Activated T-cell treated with anti-CD3 and anti-CD28 coated beads, Interleukin-2, amount 50 U/mL, for 72 hours (primary cell): ENCODE results near the gene TRIM46. TPM values are rescaled to one million over a fixed set of nuclear protein-coding genes. Genes with fewer than 3 reads are reported as not detected.

Source experiments
- ATAC-seq, 2 donors: fragments of 150-1000 bp; cut with Tn5 transposase; replicated peaks in 1 of 2; 2 replicates each; pipeline ENCODE4 v1.10.0; 2021; ENCODE audit warnings: moderate library complexity in 2 of 2, mild to moderate bottlenecking in 1 of 2
- DNase-seq, 2 donors: peaks; one replicate each; pipeline ENCODE4 v3.0.0; 2021 to 2022; ENCODE audit warnings: mixed read lengths in 1 of 2
- H3K27ac Mint-ChIP-seq: one replicate; pipeline ENCODE4 v1.8.0; 2022; ENCODE audit warnings: mild to moderate bottlenecking, moderate library complexity, mixed read lengths
- H3K27me3 Mint-ChIP-seq: one replicate; pipeline ENCODE4 v1.8.0; 2022; ENCODE audit warnings: low read depth, mixed read lengths
- H3K36me3 Mint-ChIP-seq, 2 donors: one replicate each; pipeline ENCODE4 v1.8.0; 2022; ENCODE audit warnings: mixed read lengths in 2 of 2, mild to moderate bottlenecking in 1 of 2; ENCODE audit not compliant: insufficient read depth in 2 of 2
- H3K4me1 Mint-ChIP-seq: one replicate; pipeline ENCODE4 v1.8.0; 2022; ENCODE audit warnings: low read depth, mixed read lengths
- H3K4me3 Mint-ChIP-seq, 2 donors: one replicate each; pipeline ENCODE4 v1.8.0; 2022; ENCODE audit warnings: mild to moderate bottlenecking in 2 of 2, mixed read lengths in 2 of 2, moderate library complexity in 2 of 2
- H3K9me3 Mint-ChIP-seq, 2 donors: one replicate each; pipeline ENCODE4 v1.8.0; 2022; ENCODE audit warnings: mixed read lengths in 2 of 2
- total RNA-seq, 2 donors: library from RNA; stranded (reverse); gene quantifications; one replicate each; pipeline ENCODE4 v1.2.3, GENCODE V29; 2022

Gene TRIM46
- total RNA-seq, 2 donors from 2014 or later = 8.6 to 9.8 TPM

DNA sequence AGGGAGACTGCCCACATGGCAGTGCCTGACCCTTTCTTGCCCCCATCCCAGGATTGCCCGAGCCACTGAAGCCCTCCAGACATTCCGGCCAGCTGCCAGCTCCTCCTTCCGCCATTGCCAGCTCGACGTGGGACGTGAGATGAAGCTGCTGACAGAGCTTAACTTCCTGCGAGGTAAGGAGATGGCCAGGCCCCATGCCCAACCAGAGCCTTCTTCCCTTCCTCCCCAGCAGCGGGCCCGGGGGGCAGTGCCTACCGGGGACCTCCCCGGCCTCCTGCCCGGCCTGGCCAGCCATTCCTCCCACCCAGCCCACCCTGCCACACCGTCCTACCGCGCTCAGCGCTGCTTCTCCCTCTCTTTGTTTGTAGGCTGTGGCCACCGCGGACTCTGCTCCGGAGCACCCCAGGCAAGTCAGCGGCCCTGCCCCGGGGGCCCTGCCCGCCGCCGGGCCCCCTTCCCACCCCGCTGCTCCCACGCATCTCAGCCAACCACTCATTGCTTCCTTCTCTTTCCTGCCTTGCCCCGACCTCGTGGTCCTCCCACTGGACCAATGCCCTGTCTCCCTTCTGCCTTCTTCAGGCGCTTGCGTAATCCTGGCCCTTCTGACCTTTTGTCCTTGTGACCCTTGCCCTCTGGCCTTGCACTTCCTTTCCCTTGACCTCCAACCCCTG is 4.9 kb downstream of the TRIM46 start:
- Mint-ChIP-seq H3K27ac (no peak overlapping the region), H3K4me3 (no peak overlapping the region), H3K9me3 (no peaks in the 10 kb centered on the region), H3K4me1 (peaks cover 32% of the 10 kb centered on the region), H3K36me3 (peaks cover 0 to 4% of the 10 kb centered on the region in 2 donors), H3K27me3 (no peaks in the 10 kb centered on the region)
- ATAC-seq = no peak
- no peak for DNase-seq

DNA sequence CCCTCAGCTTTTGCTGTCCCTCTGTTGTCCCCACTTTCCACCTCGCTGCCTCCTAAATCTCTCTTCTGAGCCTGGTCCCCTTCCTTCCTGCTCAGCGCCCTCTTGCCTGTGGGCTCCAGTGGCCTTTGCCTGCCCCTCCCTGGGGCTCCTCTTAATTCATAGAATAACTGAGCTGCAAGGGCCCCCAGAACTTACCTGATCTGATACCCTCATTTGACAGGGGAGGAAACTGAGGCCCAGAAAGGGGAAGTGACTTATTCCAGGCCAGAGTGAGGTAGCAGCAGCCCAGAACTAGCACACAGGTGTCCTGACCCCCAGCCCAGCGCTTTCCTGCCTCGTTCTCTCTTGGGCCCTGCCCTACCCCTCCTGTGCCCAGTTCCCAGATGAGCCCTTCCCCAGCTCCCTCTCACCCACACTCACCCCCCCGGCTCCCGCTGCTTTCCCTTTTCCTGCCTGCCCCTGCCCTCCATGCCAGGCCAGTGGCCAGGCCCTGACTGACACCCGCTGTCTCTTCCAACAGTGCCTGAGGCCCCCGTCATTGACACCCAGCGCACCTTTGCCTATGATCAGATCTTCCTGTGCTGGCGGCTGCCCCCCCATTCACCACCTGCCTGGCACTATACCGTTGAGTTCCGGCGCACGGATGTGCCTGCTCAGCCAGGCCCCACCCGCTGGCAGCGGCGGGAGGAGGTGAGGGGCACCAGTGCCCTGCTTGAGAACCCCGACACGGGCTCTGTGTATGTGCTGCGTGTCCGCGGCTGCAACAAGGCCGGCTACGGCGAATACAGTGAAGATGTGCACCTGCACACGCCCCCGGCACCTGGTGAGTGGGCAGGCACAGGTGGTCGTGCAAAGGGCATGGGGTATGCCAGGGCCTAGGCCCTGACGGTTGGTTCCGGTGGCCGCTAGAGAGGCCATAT is 5.7 kb downstream of the TRIM46 start:
- no peaks in the 10 kb centered on the region for H3K27me3 Mint-ChIP-seq
- DNase-seq = no peak
- no peaks in the 10 kb centered on the region for H3K9me3 Mint-ChIP-seq
- no peak overlapping the region for H3K27ac Mint-ChIP-seq
- H3K4me1 Mint-ChIP-seq = peaks cover 26% of the 10 kb centered on the region
- no peak for ATAC-seq
- H3K4me3 Mint-ChIP-seq = no peak overlapping the region
- peaks cover 0 to 4% of the 10 kb centered on the region in 2 donors for H3K36me3 Mint-ChIP-seq

GRCh38 chr1:155181371-155182051 is 7.9 kb downstream of the TRIM46 start:
- H3K9me3 Mint-ChIP-seq = no peaks in the 10 kb centered on the region
- H3K27me3 Mint-ChIP-seq = no peaks in the 10 kb centered on the region
- H3K4me1 Mint-ChIP-seq = peaks cover 5% of the 10 kb centered on the region
- H3K27ac Mint-ChIP-seq = no peak overlapping the region
- H3K36me3 Mint-ChIP-seq = peaks cover 0 to 4% of the 10 kb centered on the region in 2 donors
- DNase-seq (no peak), ATAC-seq (no peak)
- no peak overlapping the region for H3K4me3 Mint-ChIP-seq

DNA sequence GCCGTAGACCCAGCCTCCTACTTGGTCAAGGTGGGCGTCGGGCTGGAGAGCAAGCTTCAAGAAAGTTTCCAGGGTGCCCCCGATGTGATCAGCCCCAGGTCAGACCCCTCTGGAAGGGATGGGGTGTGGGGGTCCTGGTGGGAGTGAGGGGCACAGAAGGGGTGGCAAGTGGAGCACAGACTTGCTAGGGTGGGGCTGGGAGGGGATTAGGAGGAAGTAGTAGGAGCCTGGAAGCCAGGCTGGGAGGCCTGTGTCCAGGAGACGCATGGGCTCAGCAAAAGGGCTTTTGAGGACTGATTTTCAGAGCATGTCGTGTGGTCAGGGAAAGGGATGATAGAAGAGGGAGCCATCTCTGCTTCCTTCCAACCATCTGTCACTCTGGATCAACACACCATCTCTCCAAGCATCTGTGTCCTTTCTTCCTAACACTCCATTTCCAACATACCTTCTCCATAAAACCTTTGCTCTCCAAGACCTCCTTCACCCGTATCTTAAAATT is 8.5 kb downstream of the TRIM46 start:
- DNase-seq = no peak
- no peaks in the 10 kb centered on the region for H3K27me3 Mint-ChIP-seq
- H3K4me3 Mint-ChIP-seq = no peak overlapping the region
- no peaks in the 10 kb centered on the region for H3K9me3 Mint-ChIP-seq
- peaks cover 0 to 4% of the 10 kb centered on the region in 2 donors for H3K36me3 Mint-ChIP-seq
- H3K27ac Mint-ChIP-seq = no peak overlapping the region
- no peaks in the 10 kb centered on the region for H3K4me1 Mint-ChIP-seq
- no peak for ATAC-seq

DNA sequence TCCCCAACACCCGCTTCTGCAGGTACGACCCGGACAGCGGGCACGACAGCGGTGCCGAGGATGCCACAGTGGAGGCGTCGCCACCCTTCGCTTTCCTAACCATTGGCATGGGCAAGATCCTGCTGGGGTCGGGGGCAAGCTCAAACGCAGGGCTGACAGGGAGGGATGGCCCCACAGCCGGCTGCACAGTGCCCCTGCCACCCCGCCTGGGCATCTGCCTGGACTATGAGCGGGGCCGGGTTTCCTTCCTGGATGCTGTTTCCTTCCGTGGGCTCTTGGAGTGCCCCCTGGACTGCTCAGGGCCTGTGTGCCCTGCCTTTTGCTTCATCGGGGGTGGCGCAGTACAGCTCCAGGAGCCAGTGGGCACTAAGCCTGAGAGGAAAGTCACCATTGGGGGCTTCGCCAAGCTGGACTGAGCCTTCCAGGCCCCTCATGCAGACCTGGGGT is 10.1 kb downstream of the TRIM46 start:
- ATAC-seq = no peak
- H3K27me3 Mint-ChIP-seq = no peaks in the 10 kb centered on the region
- DNase-seq = no peak
- no peaks in the 10 kb centered on the region for H3K4me1 Mint-ChIP-seq
- no peaks in the 10 kb centered on the region for H3K9me3 Mint-ChIP-seq
- H3K27ac Mint-ChIP-seq = no peak overlapping the region
- no peak overlapping the region for H3K4me3 Mint-ChIP-seq
- H3K36me3 Mint-ChIP-seq = peaks cover 0 to 3% of the 10 kb centered on the region in 2 donors

DNA sequence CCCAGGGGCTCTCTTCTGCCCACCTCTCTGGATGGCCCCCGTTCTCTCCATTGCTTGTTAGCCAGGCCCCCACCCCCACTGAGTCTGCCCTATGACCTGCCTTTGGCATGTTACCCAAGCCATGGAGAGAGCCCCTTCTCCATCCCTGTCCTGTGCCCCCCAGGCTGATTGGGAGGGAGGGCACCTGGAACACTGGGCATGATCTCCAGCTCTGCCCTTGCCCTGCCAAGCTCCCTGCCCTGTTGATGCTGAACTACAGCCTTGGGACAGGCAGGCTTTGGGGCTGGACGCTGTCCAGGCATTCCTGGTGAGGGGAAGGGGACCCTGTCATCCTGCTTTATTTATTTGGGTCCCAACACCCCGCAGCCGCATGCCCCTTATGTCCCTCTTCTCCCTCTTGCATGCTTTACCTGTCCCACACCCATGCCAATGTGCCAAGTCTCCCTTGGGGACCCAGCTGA is 10.7 kb downstream of the TRIM46 start:
- ATAC-seq (no peak), DNase-seq (no peak)
- Mint-ChIP-seq H3K27ac (no peak overlapping the region), H3K9me3 (no peaks in the 10 kb centered on the region), H3K4me3 (no peak overlapping the region), H3K36me3 (peaks cover 0 to 2% of the 10 kb centered on the region in 2 donors), H3K4me1 (no peaks in the 10 kb centered on the region), H3K27me3 (no peaks in the 10 kb centered on the region)

- H3K4me1 Mint-ChIP-seq = no peaks in the 10 kb centered on the region
- DNase-seq = no peak
- H3K27me3 Mint-ChIP-seq = no peaks in the 10 kb centered on the region
- H3K36me3 Mint-ChIP-seq = no peaks in the 10 kb centered on the region
- peak in 1 of 2 donors; percentile 19 for ATAC-seq
- no peak overlapping the region for H3K27ac Mint-ChIP-seq
- no peak overlapping the region for H3K4me3 Mint-ChIP-seq
- no peaks in the 10 kb centered on the region for H3K9me3 Mint-ChIP-seq
These were observed 11.5 kb downstream of the TRIM46 start for GRCh38 chr1:155184835-155185782.

DNA sequence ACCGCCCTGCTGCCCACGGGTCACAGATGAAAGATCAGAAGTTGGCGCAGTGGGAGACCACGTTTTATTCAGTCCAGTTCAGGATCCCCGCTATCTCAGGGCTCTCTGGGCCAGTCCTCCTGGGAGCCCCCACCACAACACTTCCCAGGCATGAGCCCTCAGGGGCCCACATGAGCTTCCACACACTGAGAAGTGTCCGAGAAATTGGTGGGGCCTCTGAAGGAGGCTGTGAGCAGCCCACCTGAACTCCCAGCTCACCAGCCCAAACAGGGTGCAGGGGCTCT is 12.1 kb downstream of the TRIM46 start:
- Mint-ChIP-seq H3K27ac (no peak overlapping the region), H3K27me3 (no peaks in the 10 kb centered on the region), H3K36me3 (no peaks in the 10 kb centered on the region), H3K9me3 (no peaks in the 10 kb centered on the region), H3K4me1 (no peaks in the 10 kb centered on the region), H3K4me3 (no peak overlapping the region)
- DNase-seq (no peak), ATAC-seq (peak in 1 of 2 donors; percentile 11)

GRCh38 chr1:155186067-155186793 is 12.6 kb downstream of the TRIM46 start:
- DNase-seq = no peak
- no peaks in the 10 kb centered on the region for H3K27me3 Mint-ChIP-seq
- no peaks in the 10 kb centered on the region for H3K4me1 Mint-ChIP-seq
- no peaks in the 10 kb centered on the region for H3K36me3 Mint-ChIP-seq
- no peak overlapping the region for H3K4me3 Mint-ChIP-seq
- H3K9me3 Mint-ChIP-seq = no peaks in the 10 kb centered on the region
- peak; percentile 20 to 22 for ATAC-seq
- H3K27ac Mint-ChIP-seq = no peak overlapping the region

DNA sequence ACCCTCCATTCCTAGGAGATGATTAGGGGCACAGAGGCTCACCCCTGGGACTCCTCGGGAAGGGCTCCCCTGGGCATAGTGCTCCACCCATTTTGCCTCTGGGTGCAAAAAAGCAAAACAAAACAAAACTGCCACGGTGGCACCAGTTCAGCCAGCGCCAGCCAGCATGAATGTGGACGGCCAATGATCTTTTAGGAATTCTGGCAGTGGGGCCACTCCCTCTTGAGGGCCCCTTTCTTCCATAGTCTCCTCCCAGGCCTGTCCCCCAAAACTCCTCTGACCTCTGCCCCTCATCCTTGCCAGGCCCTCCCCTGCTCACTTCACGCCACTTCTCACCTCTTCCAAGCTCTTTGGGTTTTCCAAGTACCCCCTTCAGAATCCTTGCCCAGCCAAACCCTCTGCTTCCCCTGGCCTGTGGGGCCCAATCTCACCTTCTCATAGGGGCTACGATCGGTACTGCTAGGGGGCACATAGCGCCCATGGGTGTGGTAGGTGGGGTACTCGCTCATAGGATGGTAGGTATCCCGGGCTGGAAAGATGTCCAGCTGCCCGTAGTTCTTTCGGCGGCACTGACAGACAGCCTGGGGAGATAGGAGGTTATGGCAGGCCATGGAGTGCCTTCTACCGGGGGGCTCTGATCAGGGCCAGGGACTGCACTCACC is 13.3 kb downstream of the TRIM46 start:
- H3K27ac Mint-ChIP-seq = no peak overlapping the region
- ATAC-seq = no peak
- H3K4me3 Mint-ChIP-seq = no peak overlapping the region
- H3K9me3 Mint-ChIP-seq = no peaks in the 10 kb centered on the region
- H3K4me1 Mint-ChIP-seq = no peaks in the 10 kb centered on the region
- no peaks in the 10 kb centered on the region for H3K27me3 Mint-ChIP-seq
- DNase-seq = no peak
- H3K36me3 Mint-ChIP-seq = no peaks in the 10 kb centered on the region

DNA sequence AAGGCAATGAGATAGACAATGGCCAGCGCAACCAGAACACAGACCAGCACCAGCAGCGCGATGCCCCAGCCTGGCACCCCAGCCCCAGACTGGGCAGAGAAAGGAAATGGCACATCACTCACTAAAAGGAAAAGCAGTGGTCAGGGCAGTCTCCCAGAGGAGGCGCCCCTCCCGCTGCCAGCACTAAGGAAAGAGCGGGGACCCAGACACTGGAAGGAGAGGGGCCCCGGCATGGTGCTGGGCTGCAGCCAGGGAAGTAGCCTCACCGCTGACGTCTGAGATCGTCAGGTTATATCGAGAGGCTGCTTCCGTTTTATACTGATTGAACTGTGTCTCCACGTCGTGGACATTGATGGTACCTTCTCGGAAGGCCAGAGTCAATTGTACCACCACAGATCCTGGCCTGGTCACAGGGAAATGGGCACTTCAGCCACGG is 13.8 kb downstream of the TRIM46 start:
- no peaks in the 10 kb centered on the region for H3K9me3 Mint-ChIP-seq
- H3K4me3 Mint-ChIP-seq = no peak overlapping the region
- H3K4me1 Mint-ChIP-seq = peaks cover 4% of the 10 kb centered on the region
- no peaks in the 10 kb centered on the region for H3K27me3 Mint-ChIP-seq
- no peak overlapping the region for H3K27ac Mint-ChIP-seq
- H3K36me3 Mint-ChIP-seq = no peaks in the 10 kb centered on the region
- ATAC-seq (no peak), DNase-seq (no peak)
